Thyroid gland (tissue), 4 donors: ENCODE data around the gene ERG28.

Experiments used
- POLR2A ChIP-seq, 2 donors: fragments of 450-650 bp; IDR thresholded peaks; one replicate each; pipeline ENCODE4 v1.6.1; 2017; ENCODE audit warnings: antibody characterized with exemption in 2 of 2, mild to moderate bottlenecking in 2 of 2, moderate library complexity in 1 of 2
- TF ChIP-seq, protein P1 (sequence below), 6 experiments: fragments of 200-600 bp in 3 of 6; fragments of 450-650 bp in 3 of 6; sonication (generic) in 3 of 6; IDR thresholded peaks; one replicate each; pipeline ENCODE4 v1.5.1; 2016 to 2019; ENCODE audit warnings: antibody characterized with exemption in 6 of 6, mild to moderate bottlenecking in 2 of 6, inconsistent platforms in 1 of 6, moderate library complexity in 1 of 6

DNA sequence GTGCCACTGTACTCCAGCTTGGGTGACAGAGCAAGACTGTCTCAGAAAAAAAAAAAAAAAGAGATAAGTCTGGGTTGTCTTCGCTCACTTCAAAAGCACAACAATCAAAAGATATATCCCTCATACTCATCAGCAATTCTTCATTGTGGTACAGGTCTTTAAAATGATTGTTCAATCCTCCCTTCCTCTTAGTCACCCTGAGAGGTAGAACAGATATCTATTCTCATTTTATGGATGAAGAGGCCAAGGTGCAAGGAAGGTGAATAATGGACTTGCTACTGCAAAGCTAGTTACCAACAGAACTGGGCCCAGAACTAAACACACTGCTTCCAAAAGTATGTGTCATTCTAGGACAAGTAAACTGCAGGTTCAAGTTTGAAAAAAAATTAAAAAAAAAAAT, 7.1 kb downstream of the ERG28 start:
- TF ChIP-seq, protein P1, sequence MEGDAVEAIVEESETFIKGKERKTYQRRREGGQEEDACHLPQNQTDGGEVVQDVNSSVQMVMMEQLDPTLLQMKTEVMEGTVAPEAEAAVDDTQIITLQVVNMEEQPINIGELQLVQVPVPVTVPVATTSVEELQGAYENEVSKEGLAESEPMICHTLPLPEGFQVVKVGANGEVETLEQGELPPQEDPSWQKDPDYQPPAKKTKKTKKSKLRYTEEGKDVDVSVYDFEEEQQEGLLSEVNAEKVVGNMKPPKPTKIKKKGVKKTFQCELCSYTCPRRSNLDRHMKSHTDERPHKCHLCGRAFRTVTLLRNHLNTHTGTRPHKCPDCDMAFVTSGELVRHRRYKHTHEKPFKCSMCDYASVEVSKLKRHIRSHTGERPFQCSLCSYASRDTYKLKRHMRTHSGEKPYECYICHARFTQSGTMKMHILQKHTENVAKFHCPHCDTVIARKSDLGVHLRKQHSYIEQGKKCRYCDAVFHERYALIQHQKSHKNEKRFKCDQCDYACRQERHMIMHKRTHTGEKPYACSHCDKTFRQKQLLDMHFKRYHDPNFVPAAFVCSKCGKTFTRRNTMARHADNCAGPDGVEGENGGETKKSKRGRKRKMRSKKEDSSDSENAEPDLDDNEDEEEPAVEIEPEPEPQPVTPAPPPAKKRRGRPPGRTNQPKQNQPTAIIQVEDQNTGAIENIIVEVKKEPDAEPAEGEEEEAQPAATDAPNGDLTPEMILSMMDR (IDR thresholded peaks at IDR 0.05): no peak
- no peak for TF ChIP-seq POLR2A (IDR thresholded peaks at IDR 0.05)
